VCaP (cell line): ENCODE data around the gene SYCE1L.
"Not testable (repeated sequence)": the region's sequence is repeated elsewhere in the genome, so short reads cannot be mapped to it uniquely, and the experiment has no call there.

Experiments used
- H3K27ac ChIP-seq: fragments of 450-650 bp; 2 replicates; pipeline ENCODE4 v1.5.1; 2017
- TF ChIP-seq, protein P1 (sequence below): fragments of 450-650 bp; conservative IDR thresholded peaks from 2 replicates; pipeline ENCODE4 v1.5.1; 2017; ENCODE audit warnings: mild to moderate bottlenecking, moderate library complexity

SYCE1L gene

DNA sequence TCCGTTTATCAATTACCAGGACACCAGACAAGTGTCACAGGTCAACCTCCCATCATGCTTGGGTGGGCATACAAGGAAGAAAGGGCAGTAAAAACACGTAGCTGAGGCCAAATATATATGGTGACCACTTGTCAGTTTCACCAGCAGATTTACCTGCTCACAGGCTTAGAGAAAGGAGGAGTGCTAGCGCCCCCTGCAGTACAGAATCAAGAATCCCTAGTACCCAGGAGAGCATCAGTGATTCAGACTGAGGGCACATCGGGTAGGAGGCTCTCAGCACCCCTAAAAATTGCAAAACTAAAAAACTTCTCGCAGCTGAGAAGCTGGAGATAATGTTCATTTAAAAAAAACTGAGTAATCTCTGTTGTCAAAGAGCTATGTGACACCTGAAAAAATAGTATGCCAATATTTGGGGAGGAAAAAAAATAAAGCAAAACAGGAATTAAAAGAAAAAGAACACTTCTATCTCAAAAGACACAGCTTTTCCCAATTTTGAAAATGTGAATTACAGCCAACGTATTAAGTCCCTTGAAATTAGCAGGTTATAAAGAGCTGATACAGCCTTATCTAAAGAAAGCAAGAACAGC, 29.5 kb upstream of the SYCE1L start:
- H3K27ac ChIP-seq: no peak overlapping the region
- TF ChIP-seq, protein P1, sequence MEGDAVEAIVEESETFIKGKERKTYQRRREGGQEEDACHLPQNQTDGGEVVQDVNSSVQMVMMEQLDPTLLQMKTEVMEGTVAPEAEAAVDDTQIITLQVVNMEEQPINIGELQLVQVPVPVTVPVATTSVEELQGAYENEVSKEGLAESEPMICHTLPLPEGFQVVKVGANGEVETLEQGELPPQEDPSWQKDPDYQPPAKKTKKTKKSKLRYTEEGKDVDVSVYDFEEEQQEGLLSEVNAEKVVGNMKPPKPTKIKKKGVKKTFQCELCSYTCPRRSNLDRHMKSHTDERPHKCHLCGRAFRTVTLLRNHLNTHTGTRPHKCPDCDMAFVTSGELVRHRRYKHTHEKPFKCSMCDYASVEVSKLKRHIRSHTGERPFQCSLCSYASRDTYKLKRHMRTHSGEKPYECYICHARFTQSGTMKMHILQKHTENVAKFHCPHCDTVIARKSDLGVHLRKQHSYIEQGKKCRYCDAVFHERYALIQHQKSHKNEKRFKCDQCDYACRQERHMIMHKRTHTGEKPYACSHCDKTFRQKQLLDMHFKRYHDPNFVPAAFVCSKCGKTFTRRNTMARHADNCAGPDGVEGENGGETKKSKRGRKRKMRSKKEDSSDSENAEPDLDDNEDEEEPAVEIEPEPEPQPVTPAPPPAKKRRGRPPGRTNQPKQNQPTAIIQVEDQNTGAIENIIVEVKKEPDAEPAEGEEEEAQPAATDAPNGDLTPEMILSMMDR: peak; percentile 62

DNA sequence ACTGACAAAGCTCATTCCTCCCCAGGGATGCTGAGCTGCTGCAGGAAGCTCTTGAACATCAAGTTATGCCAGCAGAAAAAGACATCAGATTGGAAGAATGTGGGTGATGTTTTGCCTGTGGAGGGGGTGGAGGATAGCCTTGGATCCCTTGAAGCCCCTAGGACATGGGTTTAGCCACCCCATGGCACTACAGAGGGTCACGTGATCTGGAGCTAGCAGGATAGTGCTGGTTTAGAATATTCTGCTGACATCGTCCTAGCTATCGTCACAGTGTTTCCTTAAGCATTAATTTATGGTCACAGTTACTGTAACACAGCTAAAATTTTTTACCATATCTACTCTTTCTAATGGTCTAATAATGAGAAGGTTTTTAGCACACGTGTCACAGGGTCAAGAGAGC, 28.4 kb upstream of the SYCE1L start:
- H3K27ac ChIP-seq: no peak overlapping the region
- TF ChIP-seq, protein P1: no peak

- TF ChIP-seq, protein P1: peak; percentile 75
- H3K27ac ChIP-seq: no peak overlapping the region
Observed at GRCh38 chr16:77171745-77172635, 27.2 kb upstream of the SYCE1L start.

DNA sequence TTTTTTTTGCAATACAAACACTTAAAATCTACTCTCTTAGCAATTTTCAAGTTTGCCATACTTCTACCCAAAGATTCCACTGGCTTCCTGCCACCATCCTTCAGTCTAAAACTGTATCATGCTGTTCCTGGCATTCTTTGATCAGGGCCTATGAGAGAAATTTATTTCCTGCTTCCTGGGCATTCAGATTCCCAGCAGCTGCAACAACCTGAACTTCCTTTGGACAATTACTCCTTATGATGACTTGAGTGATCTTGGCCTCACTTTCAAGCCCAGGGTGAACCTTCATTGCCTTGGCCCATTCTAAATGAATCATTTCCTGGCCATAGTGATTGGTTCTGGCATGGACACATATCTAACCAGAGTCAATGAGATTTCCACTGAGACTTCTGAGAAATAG, 26.3 kb upstream of the SYCE1L start:
- TF ChIP-seq, protein P1: no peak
- no peak overlapping the region for H3K27ac ChIP-seq

GRCh38 chr16:77183137-77183536, 16.1 kb upstream of the SYCE1L start:
- no peak overlapping the region for H3K27ac ChIP-seq
- TF ChIP-seq, protein P1: no peak

- H3K27ac ChIP-seq: not testable (repeated sequence)
Observed at GRCh38 chr16:77186298-77186697, 12.9 kb upstream of the SYCE1L start.

GRCh38 chr16:77190190-77190477, 9.1 kb upstream of the SYCE1L start:
- TF ChIP-seq, protein P1: no peak
- peak overlapping the region; percentile 82 for H3K27ac ChIP-seq
